H9 (cell line): ENCODE data around the gene BTD. TPM values are rescaled to one million over a fixed set of nuclear protein-coding genes. Genes with fewer than 3 reads are reported as not detected.

Experiments used
- DNase-seq: peaks from one replicate; pipeline ENCODE4 v3.0.0-alpha.2; 2017
- H2AFZ ChIP-seq: one replicate; pipeline ENCODE4 v1.6.1; 2013; ENCODE audit warnings: mild to moderate bottlenecking, low read length, control low read depth, moderate library complexity
- H2AK5ac ChIP-seq: 2 replicates; pipeline ENCODE4 v1.6.1; 2013; ENCODE audit warnings: low read length, control low read depth, mixed read lengths; ENCODE audit not compliant: insufficient read length
- H2BK120ac ChIP-seq: one replicate; pipeline ENCODE4 v1.6.1; 2013; ENCODE audit warnings: low read depth, mild to moderate bottlenecking, low read length, control low read depth, inconsistent platforms; ENCODE audit not compliant: poor library complexity, severe bottlenecking
- H2BK12ac ChIP-seq: 2 replicates; pipeline ENCODE4 v1.6.1; 2013; ENCODE audit warnings: low read length, control low read depth, mixed read lengths, low read depth; ENCODE audit not compliant: insufficient read length
- H2BK15ac ChIP-seq: 2 replicates; pipeline ENCODE4 v1.6.1; 2013; ENCODE audit warnings: low read depth, low read length, control low read depth
- H2BK20ac ChIP-seq: one replicate; pipeline ENCODE4 v1.6.1; 2013; ENCODE audit warnings: low read depth, mild to moderate bottlenecking, low read length, control low read depth, inconsistent platforms; ENCODE audit not compliant: poor library complexity, severe bottlenecking
- H2BK5ac ChIP-seq: 2 replicates; pipeline ENCODE4 v1.6.1; 2013; ENCODE audit warnings: low read length, control low read depth, mixed read lengths; ENCODE audit not compliant: insufficient read length
- H3K14ac ChIP-seq: 2 replicates; pipeline ENCODE4 v1.6.1; 2013; ENCODE audit warnings: low read length, control low read depth; ENCODE audit not compliant: insufficient read depth
- H3K18ac ChIP-seq: 2 replicates; pipeline ENCODE4 v1.6.1; 2013; ENCODE audit warnings: low read depth, mild to moderate bottlenecking, mixed read lengths, low read length, control low read depth; ENCODE audit not compliant: insufficient read length
- H3K23ac ChIP-seq: 2 replicates; pipeline ENCODE4 v1.6.1; 2013; ENCODE audit warnings: low read length, control low read depth, mixed read lengths, low read depth; ENCODE audit not compliant: insufficient read length
- H3K23me2 ChIP-seq: 2 replicates; pipeline ENCODE4 v1.6.1; 2013; ENCODE audit warnings: low read depth, mild to moderate bottlenecking, mixed read lengths, low read length, control low read depth; ENCODE audit not compliant: insufficient read length, poor library complexity, severe bottlenecking
- H3K27ac ChIP-seq: 2 replicates; pipeline ENCODE4 v1.5.1; 2013; ENCODE audit warnings: low read length, control low read depth, mixed read lengths, low read depth; ENCODE audit not compliant: insufficient read length
- H3K27me3 ChIP-seq: 2 replicates; pipeline ENCODE4 v1.6.1; 2013; ENCODE audit warnings: low read length, control low read depth, inconsistent platforms; ENCODE audit not compliant: insufficient read depth
- H3K4ac ChIP-seq: 2 replicates; pipeline ENCODE4 v1.6.1; 2013; ENCODE audit warnings: low read depth, mild to moderate bottlenecking, control low read depth, inconsistent platforms, low read length, moderate library complexity
- H3K4me1 ChIP-seq: 2 replicates; pipeline ENCODE4 v1.6.1; 2013; ENCODE audit warnings: low read length, control low read depth, inconsistent platforms; ENCODE audit not compliant: insufficient read depth
- H3K4me2 ChIP-seq: 2 replicates; pipeline ENCODE4 v1.6.1; 2013; ENCODE audit warnings: low read length, control low read depth, mixed read lengths; ENCODE audit not compliant: insufficient read length, insufficient read depth
- H3K56ac ChIP-seq: 2 replicates; pipeline ENCODE4 v1.6.1; 2013; ENCODE audit warnings: low read depth, mild to moderate bottlenecking, mixed read lengths, low read length, control low read depth; ENCODE audit not compliant: insufficient read length
- H3K79me1 ChIP-seq: 2 replicates; pipeline ENCODE4 v1.6.1; 2013; ENCODE audit warnings: low read depth, mild to moderate bottlenecking, moderate library complexity, low read length, control low read depth, inconsistent platforms; ENCODE audit not compliant: insufficient read depth, poor library complexity, severe bottlenecking
- H3K79me2 ChIP-seq: 2 replicates; pipeline ENCODE4 v1.6.1; 2013; ENCODE audit warnings: low read length, control low read depth, inconsistent platforms; ENCODE audit not compliant: insufficient read depth
- H3K9ac ChIP-seq: 2 replicates; pipeline ENCODE4 v1.6.1; 2013; ENCODE audit warnings: low read length, control low read depth, mixed read lengths; ENCODE audit not compliant: insufficient read length; ENCODE audit errors: extremely low read depth
- H3K9me3 ChIP-seq: one replicate; pipeline ENCODE4 v1.6.1; 2013; ENCODE audit warnings: low read depth, low read length, inconsistent platforms; ENCODE audit not compliant: control insufficient read depth
- H3T11ph ChIP-seq: one replicate; pipeline ENCODE4 v1.6.1; 2013; ENCODE audit warnings: mild to moderate bottlenecking, low read length, control low read depth, inconsistent platforms
- H4K20me1 ChIP-seq: one replicate; pipeline ENCODE4 v1.6.1; 2013; ENCODE audit not compliant: control insufficient read depth, insufficient read length, insufficient read depth
- H4K5ac ChIP-seq: 2 replicates; pipeline ENCODE4 v1.6.1; 2013; ENCODE audit warnings: low read depth, mild to moderate bottlenecking, mixed read lengths, low read length, control low read depth; ENCODE audit not compliant: insufficient read length
- H4K8ac ChIP-seq: replicated peaks from 2 replicates; pipeline ENCODE4 v1.6.1; 2013; ENCODE audit warnings: low read length, control low read depth, mixed read lengths, low read depth; ENCODE audit not compliant: insufficient read length
- H4K91ac ChIP-seq: 2 replicates; pipeline ENCODE4 v1.6.1; 2013; ENCODE audit warnings: low read depth, mild to moderate bottlenecking, moderate library complexity, mixed read lengths, low read length, control low read depth; ENCODE audit not compliant: insufficient read length
- H3K27ac Mint-ChIP-seq, 3 experiments: 2 replicates in 2 of 3; 3 replicates in 1 of 3; pipeline ENCODE4 v1.8.0; 2020 to 2021; ENCODE audit warnings: mixed read lengths in 3 of 3, mild to moderate bottlenecking in 1 of 3, moderate library complexity in 1 of 3
- H3K27me3 Mint-ChIP-seq: 2 replicates; pipeline ENCODE4 v1.8.0; 2021; ENCODE audit warnings: low read depth, mild to moderate bottlenecking, moderate library complexity, mixed read lengths
- H3K36me3 Mint-ChIP-seq, 3 experiments: 2 replicates in 2 of 3; 3 replicates in 1 of 3; pipeline ENCODE4 v1.8.0; 2020 to 2021; ENCODE audit warnings: low read depth in 3 of 3, mixed read lengths in 3 of 3; ENCODE audit not compliant: insufficient read depth in 1 of 3
- H3K4me1 Mint-ChIP-seq, 2 experiments: 2 replicates each; pipeline ENCODE4 v1.8.0; 2020; ENCODE audit warnings: mixed read lengths in 2 of 2
- H3K4me3 Mint-ChIP-seq, 2 experiments: 2 replicates in 1 of 2; 3 replicates in 1 of 2; pipeline ENCODE4 v1.8.0; 2020 to 2021; ENCODE audit warnings: mild to moderate bottlenecking in 2 of 2, mixed read lengths in 2 of 2, moderate library complexity in 1 of 2
- H3K9me3 Mint-ChIP-seq, 2 experiments: 2 replicates in 1 of 2; 3 replicates in 1 of 2; pipeline ENCODE4 v1.8.0; 2020; ENCODE audit warnings: mild to moderate bottlenecking in 2 of 2, mixed read lengths in 2 of 2, moderate library complexity in 1 of 2
- WGBS: extraction: QIAGEN DNeasy Blood & Tissue Kit; methylation state at CpG from one replicate; pipeline ENCODE4 v1.1.7; 2013; ENCODE audit warnings: missing lambda C conversion rate, low lambda C conversion rate, mixed read lengths; ENCODE audit not compliant: insufficient read length; ENCODE audit errors: extremely low coverage; 5-methylcytosine and 5-hydroxymethylcytosine counted together
- total RNA-seq: library from RNA; stranded (reverse); gene quantifications from 2 replicates; pipeline ENCODE4 v1.2.1, GENCODE V29; 2021
- TF ChIP-seq, protein P1 (sequence below): fragments of 200-600 bp; sonication (generic); conservative IDR thresholded peaks from 3 replicates; pipeline ENCODE4 v1.8.0; 2021; ENCODE audit warnings: antibody characterized with exemption, mild to moderate bottlenecking

The BTD gene
- total RNA-seq, 1 experiment from 2014 or later, result 21.5 TPM

DNA sequence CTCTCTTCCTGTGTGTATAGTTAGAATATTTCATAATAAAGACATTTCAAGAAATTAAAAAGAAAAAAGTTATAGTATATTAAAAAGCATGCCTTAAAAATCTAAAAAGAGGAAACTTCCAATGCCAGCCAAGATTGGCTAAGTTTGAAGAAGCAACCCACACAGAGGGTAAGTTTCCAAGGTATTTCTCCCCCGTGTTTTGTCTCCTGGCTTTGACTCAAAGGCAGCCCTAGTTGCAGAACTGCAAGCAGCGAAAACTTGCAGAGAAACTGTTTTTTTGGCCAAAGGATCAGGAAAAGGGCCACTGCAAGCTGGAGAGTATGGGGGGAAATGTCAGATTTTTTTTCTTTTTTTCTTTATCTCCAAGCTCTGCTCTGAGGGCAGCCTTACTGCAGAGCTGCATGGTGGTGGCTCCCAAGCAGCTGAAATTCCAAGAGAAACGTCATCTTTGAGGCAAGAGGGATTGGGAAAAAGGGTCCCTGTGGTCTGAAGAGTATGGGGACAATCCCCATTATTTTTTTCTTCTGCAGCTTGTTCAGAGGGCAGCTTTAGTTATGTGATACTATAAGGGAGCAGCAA is 23.2 kb upstream of the BTD start:
- WGBS, result no CpG with 5 or more reads among the region's 3 CpGs

More for the DNA sequence above, 23.2 kb upstream of the BTD start:
- H2AFZ ChIP-seq, result no peak overlapping the region
- peak overlapping the region in 2 of 3 experiments; percentile 22 to 56; a peak in 2 of 7 replicates for H3K27ac Mint-ChIP-seq
- H2AK5ac ChIP-seq, result no peak overlapping the region
- H3K23me2 ChIP-seq, result no peaks in the 10 kb centered on the region
- no peak overlapping the region for H3T11ph ChIP-seq
- H2BK120ac ChIP-seq, result no peak overlapping the region
- H3K4me3 Mint-ChIP-seq, result no peak overlapping the region
- no peak overlapping the region for H3K23ac ChIP-seq
- H3K27me3 Mint-ChIP-seq, result no peaks in the 10 kb centered on the region
- H4K8ac ChIP-seq, result no peak overlapping the region
- no peak overlapping the region for H3K9ac ChIP-seq
- H4K91ac ChIP-seq, result no peak overlapping the region
- no peak overlapping the region for H4K5ac ChIP-seq
- H2BK15ac ChIP-seq, result no peak overlapping the region
- TF ChIP-seq, protein P1, sequence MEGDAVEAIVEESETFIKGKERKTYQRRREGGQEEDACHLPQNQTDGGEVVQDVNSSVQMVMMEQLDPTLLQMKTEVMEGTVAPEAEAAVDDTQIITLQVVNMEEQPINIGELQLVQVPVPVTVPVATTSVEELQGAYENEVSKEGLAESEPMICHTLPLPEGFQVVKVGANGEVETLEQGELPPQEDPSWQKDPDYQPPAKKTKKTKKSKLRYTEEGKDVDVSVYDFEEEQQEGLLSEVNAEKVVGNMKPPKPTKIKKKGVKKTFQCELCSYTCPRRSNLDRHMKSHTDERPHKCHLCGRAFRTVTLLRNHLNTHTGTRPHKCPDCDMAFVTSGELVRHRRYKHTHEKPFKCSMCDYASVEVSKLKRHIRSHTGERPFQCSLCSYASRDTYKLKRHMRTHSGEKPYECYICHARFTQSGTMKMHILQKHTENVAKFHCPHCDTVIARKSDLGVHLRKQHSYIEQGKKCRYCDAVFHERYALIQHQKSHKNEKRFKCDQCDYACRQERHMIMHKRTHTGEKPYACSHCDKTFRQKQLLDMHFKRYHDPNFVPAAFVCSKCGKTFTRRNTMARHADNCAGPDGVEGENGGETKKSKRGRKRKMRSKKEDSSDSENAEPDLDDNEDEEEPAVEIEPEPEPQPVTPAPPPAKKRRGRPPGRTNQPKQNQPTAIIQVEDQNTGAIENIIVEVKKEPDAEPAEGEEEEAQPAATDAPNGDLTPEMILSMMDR, result no peak
- H4K20me1 ChIP-seq, result no peaks in the 10 kb centered on the region
- H2BK5ac ChIP-seq, result no peak overlapping the region
- no peak overlapping the region for H3K4me2 ChIP-seq
- H3K27ac ChIP-seq, result no peak overlapping the region
- no peaks in the 10 kb centered on the region for H3K79me2 ChIP-seq
- H3K14ac ChIP-seq, result no peak overlapping the region
- peaks cover 4 to 44% (median 38%) of the 10 kb centered on the region in 3 experiments; a peak in 5 of 7 replicates for H3K36me3 Mint-ChIP-seq
- H3K9me3 ChIP-seq, result no peaks in the 10 kb centered on the region
- no peak overlapping the region for H2BK12ac ChIP-seq
- no peaks in the 10 kb centered on the region for H3K9me3 Mint-ChIP-seq
- no peak overlapping the region for H3K4ac ChIP-seq
- no peak overlapping the region for H3K56ac ChIP-seq
- no peak overlapping the region for H3K18ac ChIP-seq
- H3K27me3 ChIP-seq, result no peaks in the 10 kb centered on the region
- no peaks in the 10 kb centered on the region for H3K4me1 ChIP-seq
- H2BK20ac ChIP-seq, result no peak overlapping the region
- DNase-seq, result no peak
- no peaks in the 10 kb centered on the region for H3K79me1 ChIP-seq
- H3K4me1 Mint-ChIP-seq, result no peaks in the 10 kb centered on the region
